Measurements from ENCODE around the gene NFE2L2.

- TF ChIP-seq, protein P1, sequence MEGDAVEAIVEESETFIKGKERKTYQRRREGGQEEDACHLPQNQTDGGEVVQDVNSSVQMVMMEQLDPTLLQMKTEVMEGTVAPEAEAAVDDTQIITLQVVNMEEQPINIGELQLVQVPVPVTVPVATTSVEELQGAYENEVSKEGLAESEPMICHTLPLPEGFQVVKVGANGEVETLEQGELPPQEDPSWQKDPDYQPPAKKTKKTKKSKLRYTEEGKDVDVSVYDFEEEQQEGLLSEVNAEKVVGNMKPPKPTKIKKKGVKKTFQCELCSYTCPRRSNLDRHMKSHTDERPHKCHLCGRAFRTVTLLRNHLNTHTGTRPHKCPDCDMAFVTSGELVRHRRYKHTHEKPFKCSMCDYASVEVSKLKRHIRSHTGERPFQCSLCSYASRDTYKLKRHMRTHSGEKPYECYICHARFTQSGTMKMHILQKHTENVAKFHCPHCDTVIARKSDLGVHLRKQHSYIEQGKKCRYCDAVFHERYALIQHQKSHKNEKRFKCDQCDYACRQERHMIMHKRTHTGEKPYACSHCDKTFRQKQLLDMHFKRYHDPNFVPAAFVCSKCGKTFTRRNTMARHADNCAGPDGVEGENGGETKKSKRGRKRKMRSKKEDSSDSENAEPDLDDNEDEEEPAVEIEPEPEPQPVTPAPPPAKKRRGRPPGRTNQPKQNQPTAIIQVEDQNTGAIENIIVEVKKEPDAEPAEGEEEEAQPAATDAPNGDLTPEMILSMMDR (conservative IDR thresholded peaks at IDR 0.05; ENCODE audit: low read length), result no peak
- no peak for TF ChIP-seq EZH2phosphoT487 (IDR thresholded peaks at IDR 0.05; ENCODE audit: borderline replicate concordance)
Measured at GRCh38 chr2:177262092-177262491, 2.4 kb downstream of the NFE2L2 start.

All from Loucy (cell line).